ENCODE measurements around the gene HAPSTR1.

The HAPSTR1 gene

DNA sequence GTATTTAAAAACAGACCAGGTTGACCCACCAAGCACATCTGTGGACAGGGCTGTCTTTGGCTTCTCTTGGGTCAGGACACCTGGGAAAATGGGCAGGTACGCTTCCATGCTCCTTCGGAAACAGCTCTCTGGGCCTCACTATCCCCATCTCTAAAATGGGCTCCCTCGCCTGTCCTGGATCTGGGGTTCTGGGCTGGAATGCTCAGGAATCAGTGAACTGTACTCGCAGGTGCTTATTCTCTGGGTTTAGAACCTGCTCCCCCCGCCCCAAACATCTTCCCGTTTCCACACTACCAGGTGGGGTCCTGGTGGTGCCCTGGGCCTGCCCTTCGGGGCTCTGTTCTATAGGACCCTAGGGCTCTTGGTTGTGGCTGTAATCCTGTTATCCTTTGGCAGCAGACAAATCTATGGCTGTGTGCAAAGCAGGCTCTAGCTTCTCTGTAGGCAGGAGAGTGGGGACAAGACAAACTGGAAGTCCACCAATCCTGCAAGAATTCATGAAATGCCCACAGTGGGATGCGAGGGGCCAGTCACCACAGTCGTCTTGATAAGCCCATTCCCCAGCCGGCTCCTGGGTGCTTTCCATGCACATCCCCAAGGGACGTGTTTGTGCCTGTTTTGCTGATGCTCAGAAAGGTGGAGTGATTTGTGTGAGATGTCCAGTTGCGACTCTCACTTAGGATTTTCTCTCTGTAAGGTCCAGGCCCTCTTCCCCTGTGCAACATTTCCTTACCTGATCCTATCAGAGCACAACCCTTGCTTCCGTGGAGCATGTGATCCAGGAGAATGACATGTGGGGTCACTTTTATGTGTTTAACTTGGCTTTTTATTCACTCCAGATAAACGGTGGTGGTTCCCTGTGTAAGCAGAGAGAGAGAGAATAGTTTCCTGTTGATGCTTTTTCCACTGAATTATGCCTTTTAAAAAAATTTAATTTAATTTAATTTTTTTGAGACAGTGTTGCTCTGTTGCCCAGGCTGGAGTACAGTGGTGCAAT is 37.2 kb downstream of the HAPSTR1 start:
- peaks cover 0 to 19% of the 10 kb centered on the region in 2 experiments; a peak in 1 of 3 replicates for H3K36me3 ChIP-seq (ENCODE audit: control insufficient read depth in 2 of 2, insufficient read depth in 1 of 2, low read length in 2 of 2)
- TF ChIP-seq ZNF341 (tag by site-specific recombination; IDR thresholded peaks at IDR 0.05; ENCODE audit: low read depth) (no peak), ZNF555 (tag by site-specific recombination; conservative IDR thresholded peaks at IDR 0.05) (no peak), ZNF830 (tag by site-specific recombination; IDR thresholded peaks at IDR 0.05; ENCODE audit: low read depth) (no peak), ZNF391 (tag by site-specific recombination; IDR thresholded peaks at IDR 0.05; ENCODE audit: borderline replicate concordance, low read depth) (no peak), ZNF138 (tag by site-specific recombination; IDR thresholded peaks at IDR 0.05; ENCODE audit: borderline replicate concordance) (no peak), ZBTB7A (tag by site-specific recombination; IDR thresholded peaks at IDR 0.05; ENCODE audit: low read depth) (no peak), MZF1 (tag by site-specific recombination; IDR thresholded peaks at IDR 0.05; ENCODE audit: borderline replicate concordance) (no peak), ZNF548 (tag by site-specific recombination; IDR thresholded peaks at IDR 0.05) (no peak), GFI1B (tag by site-specific recombination; IDR thresholded peaks at IDR 0.05) (no peak), ZNF529 (tag by site-specific recombination; IDR thresholded peaks at IDR 0.05; ENCODE audit: insufficient replicate concordance) (no peak)
- TF ChIP-seq, protein P1, sequence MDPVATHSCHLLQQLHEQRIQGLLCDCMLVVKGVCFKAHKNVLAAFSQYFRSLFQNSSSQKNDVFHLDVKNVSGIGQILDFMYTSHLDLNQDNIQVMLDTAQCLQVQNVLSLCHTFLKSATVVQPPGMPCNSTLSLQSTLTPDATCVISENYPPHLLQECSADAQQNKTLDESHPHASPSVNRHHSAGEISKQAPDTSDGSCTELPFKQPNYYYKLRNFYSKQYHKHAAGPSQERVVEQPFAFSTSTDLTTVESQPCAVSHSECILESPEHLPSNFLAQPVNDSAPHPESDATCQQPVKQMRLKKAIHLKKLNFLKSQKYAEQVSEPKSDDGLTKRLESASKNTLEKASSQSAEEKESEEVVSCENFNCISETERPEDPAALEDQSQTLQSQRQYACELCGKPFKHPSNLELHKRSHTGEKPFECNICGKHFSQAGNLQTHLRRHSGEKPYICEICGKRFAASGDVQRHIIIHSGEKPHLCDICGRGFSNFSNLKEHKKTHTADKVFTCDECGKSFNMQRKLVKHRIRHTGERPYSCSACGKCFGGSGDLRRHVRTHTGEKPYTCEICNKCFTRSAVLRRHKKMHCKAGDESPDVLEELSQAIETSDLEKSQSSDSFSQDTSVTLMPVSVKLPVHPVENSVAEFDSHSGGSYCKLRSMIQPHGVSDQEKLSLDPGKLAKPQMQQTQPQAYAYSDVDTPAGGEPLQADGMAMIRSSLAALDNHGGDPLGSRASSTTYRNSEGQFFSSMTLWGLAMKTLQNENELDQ (tag by site-specific recombination; IDR thresholded peaks at IDR 0.05; ENCODE audit: low read depth) = no peak
- TF ChIP-seq, protein P2, sequence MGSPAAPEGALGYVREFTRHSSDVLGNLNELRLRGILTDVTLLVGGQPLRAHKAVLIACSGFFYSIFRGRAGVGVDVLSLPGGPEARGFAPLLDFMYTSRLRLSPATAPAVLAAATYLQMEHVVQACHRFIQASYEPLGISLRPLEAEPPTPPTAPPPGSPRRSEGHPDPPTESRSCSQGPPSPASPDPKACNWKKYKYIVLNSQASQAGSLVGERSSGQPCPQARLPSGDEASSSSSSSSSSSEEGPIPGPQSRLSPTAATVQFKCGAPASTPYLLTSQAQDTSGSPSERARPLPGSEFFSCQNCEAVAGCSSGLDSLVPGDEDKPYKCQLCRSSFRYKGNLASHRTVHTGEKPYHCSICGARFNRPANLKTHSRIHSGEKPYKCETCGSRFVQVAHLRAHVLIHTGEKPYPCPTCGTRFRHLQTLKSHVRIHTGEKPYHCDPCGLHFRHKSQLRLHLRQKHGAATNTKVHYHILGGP (tag by site-specific recombination; IDR thresholded peaks at IDR 0.05) = no peak
- no peak overlapping the region for H3K4me3 ChIP-seq (ENCODE audit: low read depth, low read length)
- H3K9me3 ChIP-seq (ENCODE audit: control insufficient read depth, insufficient read depth, low read depth, low read length) = no peaks in the 10 kb centered on the region
- no peak overlapping the region for H3K27ac ChIP-seq (ENCODE audit: extremely low read depth, low read depth, low read length)
- no peaks in the 10 kb centered on the region for H3K4me1 ChIP-seq (ENCODE audit: control insufficient read depth, insufficient read depth, low read length)
- ChIA-PET CTCF (interaction anchor here (0.6 to 1.2 kb wide), 2 partner anchors 10 kb away, joined by 5 read pairs; no protein-coding TSS in a partner anchor), POLR2A (interaction anchor here (1.0 kb wide), 1 partner anchor 38 kb away, joined by 5 read pairs; the partner anchor contains the start of gene HAPSTR1)

DNA sequence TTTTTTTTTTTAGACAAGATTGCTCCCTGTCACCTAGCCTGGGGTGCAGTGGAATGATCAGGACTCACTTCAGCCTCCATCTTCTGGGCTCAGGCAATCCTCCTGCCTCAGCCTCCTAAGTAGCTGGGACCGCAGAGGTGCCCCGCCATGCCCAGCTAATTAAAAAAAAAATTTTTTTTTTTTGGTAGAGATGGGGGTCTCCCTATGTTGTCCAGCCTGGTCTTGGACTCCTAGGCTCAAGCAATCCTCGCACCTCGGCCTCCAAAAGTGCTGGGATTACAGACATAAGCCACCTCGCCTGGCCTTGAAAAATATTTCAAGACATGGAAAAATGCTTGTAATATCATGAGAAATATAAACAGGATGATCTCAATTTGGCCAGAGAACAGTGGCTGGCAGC is 42.9 kb downstream of the HAPSTR1 start:
- no peaks in the 10 kb centered on the region for H3K9me3 ChIP-seq (ENCODE audit: control insufficient read depth, insufficient read depth, low read depth, low read length)
- ChIA-PET POLR2A (no interaction called here), CTCF (interaction anchor here (0.8 to 2.3 kb wide), 11 partner anchors 11 to 472 kb away, joined by 3 to 10 read pairs (median 4); no protein-coding TSS in a partner anchor)
- no peaks in the 10 kb centered on the region for H3K4me1 ChIP-seq (ENCODE audit: control insufficient read depth, insufficient read depth, low read length)
- H3K36me3 ChIP-seq (ENCODE audit: control insufficient read depth in 2 of 2, insufficient read depth in 1 of 2, low read length in 2 of 2) = no peaks in the 10 kb centered on the region
- no peak overlapping the region for H3K4me3 ChIP-seq (ENCODE audit: low read depth, low read length)
- H3K27ac ChIP-seq (ENCODE audit: extremely low read depth, low read depth, low read length) = no peak overlapping the region
- TF ChIP-seq ZNF292 (tag by site-specific recombination; IDR thresholded peaks at IDR 0.05; ENCODE audit: borderline replicate concordance, low read depth) (no peak), ZNF747 (tag by site-specific recombination; IDR thresholded peaks at IDR 0.05) (no peak), ZNF214 (tag by site-specific recombination; IDR thresholded peaks at IDR 0.05; ENCODE audit: borderline replicate concordance) (no peak), ZFP37 (tag by site-specific recombination; IDR thresholded peaks at IDR 0.05) (no peak), ZNF416 (tag by site-specific recombination; IDR thresholded peaks at IDR 0.05) (no peak), ZNF157 (tag by site-specific recombination; IDR thresholded peaks at IDR 0.05) (no peak), TRIM28 (IDR thresholded peaks at IDR 0.05; ENCODE audit: borderline replicate concordance, low read length) (no peak), REPIN1 (tag by site-specific recombination; IDR thresholded peaks at IDR 0.05; ENCODE audit: low read depth) (no peak), ZNF776 (tag by site-specific recombination; IDR thresholded peaks at IDR 0.05; ENCODE audit: borderline replicate concordance) (no peak), ZNF626 (tag by site-specific recombination; IDR thresholded peaks at IDR 0.05) (no peak), ZFP69B (tag by site-specific recombination; IDR thresholded peaks at IDR 0.05) (no peak), ZNF677 (tag by site-specific recombination; IDR thresholded peaks at IDR 0.05) (no peak), ZNF335 (tag by site-specific recombination; conservative IDR thresholded peaks at IDR 0.05) (no peak)
- TF ChIP-seq, protein P3, sequence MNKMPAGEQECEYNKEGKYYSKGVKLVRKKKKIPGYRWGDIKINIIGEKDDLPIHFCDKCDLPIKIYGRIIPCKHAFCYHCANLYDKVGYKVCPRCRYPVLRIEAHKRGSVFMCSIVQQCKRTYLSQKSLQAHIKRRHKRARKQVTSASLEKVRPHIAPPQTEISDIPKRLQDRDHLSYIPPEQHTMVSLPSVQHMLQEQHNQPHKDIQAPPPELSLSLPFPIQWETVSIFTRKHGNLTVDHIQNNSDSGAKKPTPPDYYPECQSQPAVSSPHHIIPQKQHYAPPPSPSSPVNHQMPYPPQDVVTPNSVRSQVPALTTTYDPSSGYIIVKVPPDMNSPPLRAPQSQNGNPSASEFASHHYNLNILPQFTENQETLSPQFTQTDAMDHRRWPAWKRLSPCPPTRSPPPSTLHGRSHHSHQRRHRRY (tag by site-specific recombination; IDR thresholded peaks at IDR 0.05) = no peak
- TF ChIP-seq, protein P4, sequence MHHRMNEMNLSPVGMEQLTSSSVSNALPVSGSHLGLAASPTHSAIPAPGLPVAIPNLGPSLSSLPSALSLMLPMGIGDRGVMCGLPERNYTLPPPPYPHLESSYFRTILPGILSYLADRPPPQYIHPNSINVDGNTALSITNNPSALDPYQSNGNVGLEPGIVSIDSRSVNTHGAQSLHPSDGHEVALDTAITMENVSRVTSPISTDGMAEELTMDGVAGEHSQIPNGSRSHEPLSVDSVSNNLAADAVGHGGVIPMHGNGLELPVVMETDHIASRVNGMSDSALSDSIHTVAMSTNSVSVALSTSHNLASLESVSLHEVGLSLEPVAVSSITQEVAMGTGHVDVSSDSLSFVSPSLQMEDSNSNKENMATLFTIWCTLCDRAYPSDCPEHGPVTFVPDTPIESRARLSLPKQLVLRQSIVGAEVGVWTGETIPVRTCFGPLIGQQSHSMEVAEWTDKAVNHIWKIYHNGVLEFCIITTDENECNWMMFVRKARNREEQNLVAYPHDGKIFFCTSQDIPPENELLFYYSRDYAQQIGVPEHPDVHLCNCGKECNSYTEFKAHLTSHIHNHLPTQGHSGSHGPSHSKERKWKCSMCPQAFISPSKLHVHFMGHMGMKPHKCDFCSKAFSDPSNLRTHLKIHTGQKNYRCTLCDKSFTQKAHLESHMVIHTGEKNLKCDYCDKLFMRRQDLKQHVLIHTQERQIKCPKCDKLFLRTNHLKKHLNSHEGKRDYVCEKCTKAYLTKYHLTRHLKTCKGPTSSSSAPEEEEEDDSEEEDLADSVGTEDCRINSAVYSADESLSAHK (tag by site-specific recombination; IDR thresholded peaks at IDR 0.05) = no peak

All from HEK293 (cell line).